Hepatocyte (in vitro differentiated cells): Measurements from ENCODE around the gene CCL26.

Experiments
- EZH2 ChIP-seq: fragments of 200-600 bp; sonication (generic); IDR thresholded peaks from 2 replicates; pipeline ENCODE4 v1.6.1; 2016; ENCODE audit warnings: antibody characterized with exemption, mild to moderate bottlenecking, borderline replicate concordance
- EZH2phosphoT487 ChIP-seq: fragments of 200-600 bp; sonication (generic); IDR thresholded peaks from one replicate; pipeline ENCODE4 v1.6.1; 2018; ENCODE audit warnings: antibody characterized with exemption, mild to moderate bottlenecking, low read depth, moderate library complexity; ENCODE audit not compliant: unreplicated experiment, severe bottlenecking
- TF ChIP-seq, protein P1 (sequence below): fragments of 200-600 bp; sonication (generic); IDR thresholded peaks from 2 replicates; pipeline ENCODE4 v1.5.1; 2016; ENCODE audit warnings: antibody characterized with exemption, mild to moderate bottlenecking; ENCODE audit not compliant: poor library complexity

GRCh38 chr7:75719626-75720025 is 52.4 kb downstream of the CCL26 start:
- TF ChIP-seq, protein P1, sequence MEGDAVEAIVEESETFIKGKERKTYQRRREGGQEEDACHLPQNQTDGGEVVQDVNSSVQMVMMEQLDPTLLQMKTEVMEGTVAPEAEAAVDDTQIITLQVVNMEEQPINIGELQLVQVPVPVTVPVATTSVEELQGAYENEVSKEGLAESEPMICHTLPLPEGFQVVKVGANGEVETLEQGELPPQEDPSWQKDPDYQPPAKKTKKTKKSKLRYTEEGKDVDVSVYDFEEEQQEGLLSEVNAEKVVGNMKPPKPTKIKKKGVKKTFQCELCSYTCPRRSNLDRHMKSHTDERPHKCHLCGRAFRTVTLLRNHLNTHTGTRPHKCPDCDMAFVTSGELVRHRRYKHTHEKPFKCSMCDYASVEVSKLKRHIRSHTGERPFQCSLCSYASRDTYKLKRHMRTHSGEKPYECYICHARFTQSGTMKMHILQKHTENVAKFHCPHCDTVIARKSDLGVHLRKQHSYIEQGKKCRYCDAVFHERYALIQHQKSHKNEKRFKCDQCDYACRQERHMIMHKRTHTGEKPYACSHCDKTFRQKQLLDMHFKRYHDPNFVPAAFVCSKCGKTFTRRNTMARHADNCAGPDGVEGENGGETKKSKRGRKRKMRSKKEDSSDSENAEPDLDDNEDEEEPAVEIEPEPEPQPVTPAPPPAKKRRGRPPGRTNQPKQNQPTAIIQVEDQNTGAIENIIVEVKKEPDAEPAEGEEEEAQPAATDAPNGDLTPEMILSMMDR, result no peak
- TF ChIP-seq EZH2 (no peak), EZH2phosphoT487 (no peak)
